NCI-H1105 treated with DMSO at 0.1 percent for 48 hours (cell line): ENCODE results near the gene DUSP1.

Experiments
- DNase-seq: peaks from one replicate; lab custom pipeline; 2025; lab: John Stamatoyannopoulos, UW

The DUSP1 gene

DNA sequence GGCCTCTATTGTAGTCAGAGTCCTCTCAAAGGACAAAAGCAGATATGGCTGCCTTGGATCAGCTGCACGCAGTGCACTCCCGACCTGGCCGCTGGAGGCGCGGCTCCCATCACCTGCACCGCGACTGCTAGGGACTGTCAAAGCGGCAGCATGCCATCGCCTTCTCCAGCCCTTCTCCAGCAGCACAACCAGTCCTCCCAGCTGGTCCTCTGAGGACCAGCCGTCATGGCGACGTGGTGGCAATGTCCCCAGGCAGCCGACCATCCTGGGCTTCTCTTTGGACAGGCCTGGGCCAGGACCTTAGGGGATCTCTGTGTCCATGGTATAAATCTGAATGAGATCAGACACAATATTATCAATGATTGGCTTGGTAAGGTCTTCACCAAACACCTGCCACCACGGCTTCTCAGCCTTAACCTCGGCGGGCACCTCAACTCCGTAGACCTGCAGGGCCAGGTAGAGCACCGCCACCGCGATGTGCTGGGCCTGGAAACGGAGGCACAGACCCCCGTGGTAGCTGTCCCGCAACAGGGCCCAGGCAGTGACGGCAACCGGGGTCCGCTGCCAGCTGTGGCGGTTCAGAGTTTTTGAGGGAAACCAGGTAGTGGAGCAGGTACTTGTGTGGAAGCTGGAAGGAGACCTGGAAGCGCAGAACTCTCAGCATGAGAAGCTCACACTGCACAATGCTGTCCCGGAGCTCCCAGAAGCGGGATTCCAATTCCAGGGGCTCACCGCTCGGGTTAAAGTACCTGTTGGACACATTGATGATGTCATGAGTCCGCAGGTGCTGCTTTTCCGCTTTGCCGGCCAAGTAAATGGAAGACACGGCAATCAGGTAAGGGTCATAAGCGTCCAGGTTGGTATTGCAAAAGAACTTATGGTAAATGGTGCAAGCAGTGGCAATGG is 8.5 kb downstream of the DUSP1 start:
- no peak for DNase-seq

DNA sequence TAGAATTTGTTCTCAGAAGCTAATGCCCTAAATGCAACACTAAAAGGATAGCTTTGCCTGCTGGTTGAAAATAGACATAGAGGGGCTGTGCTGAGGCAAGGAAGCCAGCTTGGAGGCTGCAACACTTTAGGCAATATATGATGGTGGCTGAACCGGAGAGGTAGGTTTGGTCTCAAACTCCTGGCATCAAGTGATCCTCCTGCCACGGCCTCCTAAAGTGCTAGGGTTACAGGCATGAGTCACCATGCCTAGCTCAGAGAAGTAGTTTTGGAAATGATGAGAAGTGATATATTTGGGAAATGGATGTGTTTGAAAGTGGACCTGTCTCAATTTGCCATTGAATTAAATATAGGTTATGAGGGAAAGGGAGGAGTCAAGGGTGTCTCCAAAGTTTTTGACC is 10.0 kb downstream of the DUSP1 start:
- no peak for DNase-seq

DNA sequence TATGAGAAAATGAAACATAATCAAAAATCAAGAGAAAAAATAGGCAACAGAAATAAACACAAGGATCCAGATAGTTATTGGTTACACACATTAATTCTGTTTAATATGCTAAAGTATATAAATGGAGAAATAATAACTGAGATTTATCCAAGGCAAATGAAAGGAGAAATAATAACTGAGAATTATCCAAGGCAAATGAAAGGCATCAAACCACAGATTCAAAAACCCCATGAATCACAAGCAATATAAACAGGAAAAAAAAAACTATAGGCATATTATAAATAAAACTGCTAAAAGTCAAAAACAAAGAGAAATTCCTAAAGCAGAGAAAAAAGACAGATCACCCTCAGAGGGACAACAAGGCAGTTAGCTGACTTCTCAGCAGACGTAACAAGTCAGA is 10.9 kb downstream of the DUSP1 start:
- no peak for DNase-seq

DNA sequence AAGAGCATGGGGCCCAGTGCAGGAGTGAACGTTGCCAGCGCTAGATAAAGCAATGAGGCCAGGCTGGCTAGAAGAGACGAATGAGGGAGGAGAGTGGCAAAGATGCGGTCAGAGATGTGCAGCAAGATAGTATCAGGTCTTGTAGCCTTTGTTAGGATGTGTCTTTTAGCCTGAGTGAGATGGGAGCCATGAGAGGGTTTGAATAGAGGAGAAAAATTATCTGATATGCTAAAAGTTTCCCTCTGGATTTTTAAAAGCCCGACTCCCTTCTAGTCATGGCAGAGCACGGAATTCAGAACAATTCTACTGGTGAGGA is 12.2 kb downstream of the DUSP1 start:
- DNase-seq: no peak

DNA sequence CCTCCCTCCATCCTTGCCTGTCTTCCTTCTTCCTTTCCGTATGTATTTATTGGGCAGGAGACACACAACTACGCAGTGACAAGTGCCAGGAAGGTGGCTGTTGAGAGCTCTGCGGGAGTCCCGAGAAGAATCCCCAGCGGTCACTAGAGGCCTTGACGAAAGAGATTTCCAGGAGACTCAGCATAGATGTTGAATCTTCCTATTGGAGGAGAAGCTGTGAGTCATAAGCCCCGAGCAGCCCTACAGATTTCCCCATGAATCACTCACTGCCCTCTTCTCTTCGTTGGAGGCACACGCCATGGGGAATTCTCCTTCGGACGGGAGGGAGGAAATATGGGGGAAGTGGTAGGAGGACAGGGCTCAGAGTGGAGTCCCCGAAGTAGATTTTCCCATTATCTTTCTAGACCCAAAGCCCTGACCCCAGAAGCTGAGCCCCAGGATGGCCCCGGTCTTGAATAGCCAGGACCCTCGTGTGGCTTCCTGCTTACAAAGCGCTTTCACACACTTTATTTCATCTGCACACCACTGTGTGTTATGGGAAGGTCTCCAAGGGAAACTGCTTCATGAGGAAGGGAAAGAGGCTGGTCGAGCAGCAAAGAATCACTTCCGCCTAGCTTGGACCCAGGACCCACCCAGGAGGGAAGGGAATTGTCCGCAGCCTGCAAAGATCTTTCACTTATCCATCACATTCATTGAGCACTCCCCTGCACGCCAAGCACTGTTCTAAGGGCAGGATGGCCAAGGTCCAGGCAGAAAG is 12.7 kb downstream of the DUSP1 start:
- DNase-seq: no peak

DNA sequence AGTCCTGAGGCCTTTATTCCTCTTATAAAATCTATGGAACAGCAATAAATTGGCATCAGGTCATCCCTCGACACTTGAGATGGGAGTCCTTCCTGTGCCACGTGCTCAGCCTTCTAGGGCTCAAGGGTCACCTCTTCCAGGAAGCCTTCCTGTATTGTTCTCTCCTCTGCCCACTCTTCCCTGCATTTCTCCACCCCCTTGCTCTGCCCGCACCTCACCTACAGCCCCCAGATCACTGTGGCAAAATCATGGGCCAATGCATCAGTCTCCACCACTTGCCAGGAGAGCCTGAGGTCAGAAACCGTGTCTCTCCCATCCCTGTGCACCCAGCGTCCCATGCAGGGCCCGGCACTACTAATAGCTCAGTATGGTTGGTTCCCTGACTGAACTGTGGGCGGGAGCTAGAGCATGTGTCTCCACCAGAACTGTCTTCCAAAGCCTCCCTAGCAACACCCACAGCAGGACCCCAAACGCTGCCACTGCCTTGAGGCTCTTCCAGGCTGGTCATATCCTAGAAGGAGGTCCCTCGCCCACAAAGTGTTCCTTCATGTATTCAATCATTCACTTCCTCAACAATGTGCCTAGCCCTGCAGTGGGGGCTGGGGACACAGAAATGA is 13.5 kb downstream of the DUSP1 start:
- no peak for DNase-seq

DNA sequence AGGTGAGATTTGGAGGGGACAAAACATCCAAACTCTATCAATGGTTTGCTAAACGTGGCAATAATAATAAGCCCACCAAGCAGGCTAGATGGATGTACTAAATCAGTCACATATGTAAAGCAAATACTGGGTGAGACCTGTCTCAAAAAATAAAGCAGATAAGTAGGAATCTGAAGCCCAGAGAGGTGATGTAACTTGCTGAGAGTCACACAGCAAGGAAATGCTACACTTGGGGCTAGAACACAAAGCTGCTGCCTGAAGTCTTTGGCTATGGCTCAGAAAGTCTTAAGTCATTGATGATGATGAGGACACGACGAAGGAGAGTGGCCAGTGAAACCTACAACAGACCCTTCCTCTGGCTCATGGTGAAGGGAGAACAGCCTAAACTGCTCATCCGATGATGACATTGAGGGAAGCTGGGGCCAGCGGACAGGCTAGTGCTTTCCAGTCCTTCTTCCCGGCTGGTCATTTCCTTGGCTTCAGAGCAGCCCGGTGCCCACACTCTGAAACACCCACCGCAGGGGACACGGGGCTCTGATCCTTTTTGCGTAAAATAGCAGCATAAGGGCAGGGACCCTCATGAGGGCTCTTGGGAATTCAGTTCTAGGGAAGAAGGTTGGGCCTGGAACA is 14.1 kb downstream of the DUSP1 start:
- no peak for DNase-seq

DNA sequence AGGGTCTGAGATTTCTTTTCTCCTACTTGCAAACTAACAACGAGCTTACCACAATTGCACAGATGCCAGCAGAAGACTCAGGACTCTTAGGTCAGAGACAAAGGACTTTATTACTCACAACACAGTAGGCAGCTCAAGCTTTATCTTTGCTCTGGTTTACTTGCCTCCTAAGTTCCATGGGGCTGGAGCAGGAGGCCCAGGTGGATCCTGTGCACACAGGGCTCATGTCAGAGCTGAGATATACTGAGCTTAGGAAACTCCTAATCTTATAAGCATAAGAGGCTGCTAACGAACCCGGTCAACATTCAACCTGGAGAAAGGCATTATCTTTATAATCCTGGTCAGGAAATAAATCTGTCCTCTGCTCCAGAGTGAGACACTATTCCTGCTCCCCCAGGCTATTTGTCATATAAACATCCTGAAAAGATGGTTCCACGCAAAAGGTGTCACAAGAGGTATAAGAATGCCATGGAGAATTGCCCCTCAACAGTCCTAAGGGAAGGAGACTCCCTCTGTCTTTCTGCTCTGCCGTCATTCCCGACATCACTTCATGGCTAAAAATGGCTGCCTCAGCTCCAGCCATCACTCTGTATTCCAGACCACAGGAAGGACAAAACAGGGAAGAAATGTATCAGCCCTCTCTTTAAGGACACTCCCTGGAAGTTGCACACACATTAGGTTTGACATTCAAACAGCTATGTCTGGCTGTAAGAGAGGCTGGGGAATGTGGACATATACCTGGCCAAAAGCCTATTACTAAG is 16.2 kb downstream of the DUSP1 start:
- no peak for DNase-seq

DNA sequence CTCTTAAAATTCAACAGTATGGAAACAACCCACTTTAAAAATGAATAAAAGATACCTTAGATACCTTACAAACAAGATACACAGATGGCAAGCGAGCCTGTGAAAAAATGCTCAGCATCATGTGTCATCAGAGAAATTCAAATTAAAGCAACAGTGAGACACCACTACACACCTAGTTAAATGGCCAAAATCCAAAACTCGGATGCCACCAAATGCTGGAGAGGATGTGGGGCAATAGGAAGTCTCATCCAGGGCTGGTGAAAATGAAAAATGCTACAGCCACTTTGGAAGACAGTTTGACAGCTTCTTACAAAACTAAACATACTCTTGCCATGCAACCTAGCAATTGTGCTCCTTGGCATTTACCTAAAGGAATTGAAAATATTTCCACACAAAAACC is 17.9 kb downstream of the DUSP1 start:
- DNase-seq: no peak

DNA sequence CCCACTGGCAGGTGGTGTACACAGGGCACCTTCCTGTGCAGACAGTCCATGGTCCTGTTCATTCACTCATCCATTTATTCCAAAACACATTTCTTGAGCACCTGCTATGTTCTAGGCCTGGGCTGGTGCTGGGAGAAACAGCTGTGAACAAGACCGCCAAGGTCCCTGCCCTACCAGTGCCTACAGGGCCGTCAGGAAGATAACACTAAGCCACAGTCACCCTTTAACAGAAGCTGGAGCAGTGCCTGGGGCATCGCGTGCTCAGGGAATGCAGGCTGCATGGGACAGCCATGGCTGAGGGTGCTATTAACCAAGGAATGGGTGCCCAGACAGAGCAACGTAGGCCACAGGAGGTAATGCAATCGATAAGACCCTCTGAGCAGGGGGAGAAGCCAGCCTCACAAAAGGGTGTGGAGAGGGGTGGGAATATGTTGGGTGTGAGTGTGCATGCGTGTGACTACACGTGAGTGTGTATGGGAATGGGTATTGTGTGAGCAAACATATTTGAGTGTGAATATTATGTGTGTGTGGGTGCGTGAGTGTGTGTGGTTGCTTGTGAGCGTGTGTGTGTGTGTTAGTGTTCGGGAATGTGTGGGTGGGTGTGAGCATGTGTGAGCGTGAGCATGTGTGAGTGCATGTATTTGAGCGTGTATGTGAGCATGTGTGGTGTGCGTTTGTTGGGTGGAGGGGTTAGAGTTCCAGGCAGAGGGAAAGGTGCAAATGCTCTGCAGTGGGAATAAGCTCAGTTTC is 19.1 kb downstream of the DUSP1 start:
- no peak for DNase-seq

DNA sequence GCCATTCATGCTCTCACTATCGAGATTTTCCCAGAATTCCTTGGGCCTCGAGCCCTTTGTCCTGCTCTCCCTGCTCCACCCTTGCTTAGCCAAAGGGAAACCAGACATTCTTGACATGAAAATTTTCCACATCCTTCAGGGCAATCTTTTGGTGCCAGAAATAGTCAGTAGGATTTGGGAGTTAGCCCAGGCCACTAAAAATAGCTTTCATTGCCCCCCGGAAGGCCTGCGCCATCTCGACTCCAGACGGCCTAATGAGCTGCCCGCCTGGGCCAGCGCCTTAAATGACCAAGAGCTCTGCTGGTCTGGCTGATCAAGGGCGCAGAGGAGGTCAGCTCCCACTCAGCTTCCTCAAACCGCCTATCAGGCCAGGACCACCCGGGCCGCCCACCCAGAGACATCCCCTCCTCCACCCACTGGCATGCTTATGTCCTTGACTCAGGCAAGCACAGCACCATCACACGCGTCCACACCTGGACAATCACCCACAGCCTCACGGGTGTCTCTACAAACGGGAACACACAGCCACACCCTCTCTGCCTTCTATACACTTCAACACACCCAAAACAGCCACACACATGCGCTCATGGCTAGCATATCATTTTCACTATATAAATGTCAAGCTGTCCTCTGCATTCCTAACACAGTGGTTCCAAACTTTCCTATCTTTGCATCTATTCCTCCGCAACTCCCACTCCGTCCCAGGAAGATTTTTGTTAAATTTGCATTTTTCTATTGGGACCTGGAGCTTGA is 20.9 kb downstream of the DUSP1 start:
- DNase-seq: no peak

DNA sequence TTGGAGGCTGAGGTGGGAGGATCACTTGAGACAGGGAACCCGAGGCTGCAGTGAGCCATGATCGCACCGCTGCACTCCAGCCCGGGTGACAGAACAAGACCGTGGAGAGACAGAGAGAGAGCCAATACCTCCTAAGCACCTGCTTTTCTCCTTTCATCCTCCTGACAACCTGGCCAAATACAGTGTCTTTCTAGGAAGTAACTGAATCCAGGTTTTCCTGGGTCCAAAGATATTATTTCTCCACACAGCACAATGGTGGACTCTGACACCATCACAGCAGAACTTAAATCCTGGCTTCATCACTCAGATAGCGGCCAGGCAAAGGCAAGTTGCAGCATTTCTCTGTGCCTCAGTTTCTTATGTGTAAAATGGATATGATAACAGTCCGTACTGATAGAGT is 21.9 kb downstream of the DUSP1 start:
- no peak for DNase-seq

DNA sequence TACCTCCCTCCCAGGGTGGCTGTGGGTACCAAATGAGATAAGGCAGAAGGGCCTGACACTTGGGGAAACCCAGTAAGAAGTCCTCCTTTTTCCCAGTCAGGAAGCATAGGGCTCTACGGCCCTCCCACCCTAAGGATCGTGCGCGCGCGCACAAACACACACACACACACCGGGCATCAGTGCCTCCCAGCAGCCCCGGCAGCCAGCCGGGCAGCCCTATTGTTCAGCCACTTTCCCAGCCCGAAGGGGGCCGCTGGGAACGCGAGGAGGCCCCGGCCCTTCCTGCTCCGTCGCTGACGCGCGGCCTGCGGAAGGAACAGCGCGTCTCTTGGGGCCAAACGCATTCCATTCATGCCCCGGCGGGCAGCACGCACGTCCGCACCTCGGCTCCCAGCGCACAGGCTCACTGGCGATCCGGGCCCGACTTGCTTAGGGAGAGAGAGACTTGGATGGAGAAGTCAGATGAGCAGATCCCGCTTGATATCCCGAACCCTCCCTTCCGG is 22.6 kb downstream of the DUSP1 start:
- DNase-seq: no peak

DNA sequence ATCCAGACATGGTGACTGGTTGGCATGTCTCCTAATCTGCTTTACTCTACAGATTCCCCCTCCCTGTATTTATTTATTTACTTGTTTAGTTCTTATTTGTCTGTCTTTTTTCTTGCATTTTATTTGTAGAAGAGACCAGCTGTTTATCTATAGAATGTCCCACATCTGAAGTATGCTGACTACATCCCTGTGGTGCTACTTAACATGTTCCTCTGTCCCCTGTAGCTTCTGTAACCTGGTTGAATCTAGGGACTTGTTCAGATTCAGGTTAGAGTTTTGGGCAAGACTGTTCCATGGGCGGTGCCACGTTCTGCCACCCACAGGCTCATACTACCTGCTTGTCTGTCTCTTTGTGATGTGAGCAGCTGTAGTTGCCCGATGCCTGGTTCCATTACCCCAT is 23.5 kb downstream of the DUSP1 start:
- DNase-seq: no peak

DNA sequence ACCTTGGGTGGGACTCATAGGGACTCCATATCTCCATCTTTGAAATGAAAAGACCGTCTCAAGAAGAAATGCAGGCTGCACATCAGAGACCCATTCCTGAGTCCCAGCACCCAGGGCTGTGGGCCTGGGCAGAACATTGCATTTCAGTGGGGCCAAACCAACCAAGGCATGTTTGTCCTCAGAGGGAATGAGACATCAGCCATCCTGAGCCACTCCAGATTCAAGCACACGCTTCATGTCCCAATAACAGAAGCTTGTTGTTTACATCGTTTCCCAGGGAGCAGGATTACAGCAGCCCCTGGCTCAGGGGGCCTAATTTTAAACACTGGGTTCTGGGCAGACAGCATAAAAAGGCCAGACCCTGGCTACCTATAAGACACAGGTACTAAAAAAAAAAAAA is 24.3 kb downstream of the DUSP1 start:
- no peak for DNase-seq

DNA sequence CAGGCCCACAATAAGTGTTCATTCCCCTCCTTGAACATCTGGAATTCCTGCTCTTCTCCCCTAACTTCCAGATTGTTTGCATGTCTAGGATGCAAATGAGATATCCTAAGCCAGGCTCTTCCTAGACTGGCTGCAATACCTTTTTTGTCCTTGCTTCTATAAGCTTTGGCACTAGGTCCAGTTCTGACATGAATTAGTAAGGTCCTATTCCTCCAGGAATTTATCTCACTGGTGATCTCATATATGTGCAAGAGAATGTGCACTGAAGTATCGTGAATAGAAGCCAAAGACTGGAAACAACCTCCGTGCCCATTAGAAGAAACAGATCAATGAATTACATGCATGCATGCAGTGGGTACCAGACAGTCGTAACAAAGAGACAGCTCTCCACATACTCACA is 25.2 kb downstream of the DUSP1 start:
- no peak for DNase-seq

DNA sequence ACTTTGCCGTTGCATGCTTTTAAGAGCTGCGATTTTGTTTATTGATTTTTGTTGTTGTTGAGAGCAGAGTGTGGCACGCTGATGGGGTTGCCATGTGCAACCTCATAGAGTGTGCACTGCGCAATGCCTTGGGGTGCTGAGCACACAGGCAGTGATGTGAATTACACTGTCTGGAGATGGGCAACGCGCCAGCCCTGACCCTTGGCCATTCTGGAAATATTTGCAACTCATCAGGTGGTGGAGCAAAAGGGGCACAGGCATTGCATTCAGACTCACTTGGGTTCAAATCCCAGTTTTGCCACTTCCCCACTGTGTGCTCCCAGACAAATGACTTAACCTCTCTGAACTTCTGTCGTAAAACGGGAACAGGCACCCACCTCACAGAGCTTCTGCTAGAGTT is 25.6 kb downstream of the DUSP1 start:
- DNase-seq: no peak

DNA sequence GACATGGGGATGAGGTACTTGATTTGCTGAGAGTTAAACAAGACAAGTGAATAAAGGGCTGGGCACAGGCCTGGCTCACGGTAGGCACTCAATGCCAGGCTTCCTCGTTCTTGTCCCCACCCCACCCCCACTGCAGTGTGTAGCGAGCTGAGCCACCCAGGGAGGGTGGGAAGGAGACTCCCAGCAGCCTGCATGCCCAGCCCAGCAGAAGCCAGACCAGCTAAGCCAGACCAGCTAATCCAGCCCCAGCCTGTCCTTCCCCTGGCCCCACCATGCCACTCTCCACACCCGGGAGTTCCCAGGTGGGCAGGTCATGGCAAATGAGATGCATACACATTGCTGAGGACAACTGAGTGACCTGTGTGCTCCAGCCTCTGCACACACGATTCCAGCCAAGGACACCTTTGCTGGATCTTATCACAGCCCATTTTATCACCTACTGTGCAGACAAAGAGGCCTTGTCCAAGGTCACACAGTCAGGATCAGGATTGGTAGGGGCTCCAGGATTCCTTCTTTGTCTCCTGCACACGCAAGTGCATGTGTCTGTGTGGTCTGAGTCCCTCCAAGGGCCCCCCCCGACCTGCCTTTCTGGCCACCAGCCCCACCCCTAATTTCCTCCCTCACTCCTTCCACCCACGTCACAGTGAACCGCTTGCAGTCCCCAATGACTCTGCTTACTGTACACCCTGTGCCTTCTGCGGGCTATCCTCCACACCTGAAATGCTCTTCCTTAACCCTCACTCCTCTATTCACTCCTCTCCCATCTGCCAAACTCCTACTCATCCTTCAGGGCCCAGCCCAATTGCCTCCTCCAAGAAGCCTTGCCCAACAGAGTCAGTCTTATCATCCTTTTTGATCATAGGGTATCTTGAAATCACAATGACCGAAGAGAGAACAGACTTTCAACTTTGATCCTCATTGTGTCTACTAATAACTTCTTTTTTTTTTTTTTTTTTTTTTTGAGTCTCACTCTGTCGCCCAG is 26.6 kb downstream of the DUSP1 start:
- DNase-seq: no peak
